Neural progenitor cell (in vitro differentiated cells): ENCODE measurements around the gene PAM. TPM values are rescaled to one million over a fixed set of nuclear protein-coding genes. Genes with fewer than 3 reads are reported as not detected.

Experiments
- DNase-seq: peaks from one replicate; pipeline ENCODE4 v3.0.0-alpha.2; 2016; ENCODE audit warnings: low spot score
- H2AFZ ChIP-seq: fragments of 200-600 bp; sonication (generic); replicated peaks from 2 replicates; pipeline ENCODE4 v1.6.1; 2016; ENCODE audit warnings: antibody characterized with exemption
- H3F3A ChIP-seq: fragments of 200-600 bp; sonication (generic); 2 replicates; pipeline ENCODE4 v1.6.1; 2016; ENCODE audit warnings: antibody characterized with exemption, low read depth
- H3K27ac ChIP-seq: fragments of 200-600 bp; sonication (generic); 2 replicates; pipeline ENCODE4 v1.5.1; 2016; ENCODE audit warnings: mild to moderate bottlenecking
- H3K27me3 ChIP-seq: fragments of 200-600 bp; sonication (generic); 2 replicates; pipeline ENCODE4 v1.6.1; 2016; ENCODE audit warnings: mild to moderate bottlenecking, moderate library complexity
- H3K36me3 ChIP-seq: fragments of 200-600 bp; sonication (generic); 2 replicates; pipeline ENCODE4 v1.5.1; 2016
- H3K4me1 ChIP-seq: fragments of 200-600 bp; sonication (generic); 2 replicates; pipeline ENCODE4 v1.6.1; 2016; ENCODE audit warnings: mixed run types
- H3K4me2 ChIP-seq: fragments of 200-600 bp; sonication (generic); 2 replicates; pipeline ENCODE4 v1.6.1; 2016
- H3K4me3 ChIP-seq: fragments of 200-600 bp; sonication (generic); 2 replicates; pipeline ENCODE4 v1.5.1; 2016
- H3K79me2 ChIP-seq: fragments of 200-600 bp; sonication (generic); 2 replicates; pipeline ENCODE4 v1.6.1; 2016; ENCODE audit warnings: low read depth
- H3K9ac ChIP-seq: fragments of 200-600 bp; sonication (generic); 2 replicates; pipeline ENCODE4 v1.6.1; 2016
- H3K9me3 ChIP-seq: fragments of 200-600 bp; sonication (generic); 2 replicates; pipeline ENCODE4 v1.5.1; 2016; ENCODE audit warnings: low read depth
- H4K20me1 ChIP-seq: fragments of 200-600 bp; sonication (generic); 2 replicates; pipeline ENCODE4 v1.6.1; 2016; ENCODE audit warnings: low read depth
- H3K27ac Mint-ChIP-seq: 3 replicates; pipeline ENCODE4 v1.8.0; 2021; ENCODE audit warnings: mixed read lengths
- H3K27me3 Mint-ChIP-seq: 2 replicates; pipeline ENCODE4 v1.8.0; 2022; ENCODE audit warnings: low read depth, mild to moderate bottlenecking, inconsistent platforms, moderate library complexity, mixed read lengths; ENCODE audit not compliant: insufficient read depth
- H3K36me3 Mint-ChIP-seq: 3 replicates; pipeline ENCODE4 v1.8.0; 2021; ENCODE audit warnings: mixed read lengths
- H3K4me1 Mint-ChIP-seq: 3 replicates; pipeline ENCODE4 v1.8.0; 2021; ENCODE audit warnings: mixed read lengths
- H3K4me3 Mint-ChIP-seq: 3 replicates; pipeline ENCODE4 v1.8.0; 2021; ENCODE audit warnings: mild to moderate bottlenecking, moderate library complexity, mixed read lengths
- H3K9me3 Mint-ChIP-seq: 3 replicates; pipeline ENCODE4 v1.8.0; 2020; ENCODE audit warnings: mixed read lengths
- CTCF ChIP-seq: fragments of 200-600 bp; sonication (generic); IDR thresholded peaks from 2 replicates; pipeline ENCODE4 v1.5.1; 2017; ENCODE audit warnings: antibody characterized with exemption, mild to moderate bottlenecking
- EZH2 ChIP-seq: fragments of 200-600 bp; sonication (generic); IDR thresholded peaks from 2 replicates; pipeline ENCODE4 v1.6.1; 2017; ENCODE audit warnings: antibody characterized with exemption, mild to moderate bottlenecking, moderate library complexity
- EZH2phosphoT487 ChIP-seq: fragments of 200-600 bp; sonication (generic); IDR thresholded peaks from 2 replicates; pipeline ENCODE4 v1.6.1; 2017; ENCODE audit warnings: antibody characterized with exemption
- total RNA-seq: library from RNA; depleted of rRNA; stranded (reverse); fragments of >200 nt; gene quantifications from 2 replicates; pipeline ENCODE4 v1.2.3, GENCODE V29; 2015; ENCODE audit warnings: low replicate concordance

The PAM gene
- total RNA-seq, 1 donor from 2014 or later: 246 TPM

- no peak for TF ChIP-seq EZH2
- TF ChIP-seq EZH2phosphoT487: no peak
- TF ChIP-seq CTCF: no peak
- peaks cover 5% of the 10 kb centered on the region for H3K4me1 Mint-ChIP-seq
- H3K9ac ChIP-seq: no peak overlapping the region
- DNase-seq: no peak
- no peaks in the 10 kb centered on the region for H3K79me2 ChIP-seq
- no peaks in the 10 kb centered on the region for H3K27me3 Mint-ChIP-seq
- peaks cover 3% of the 10 kb centered on the region for H3K9me3 Mint-ChIP-seq
- H3K4me2 ChIP-seq: no peak overlapping the region
- no peaks in the 10 kb centered on the region for H3K9me3 ChIP-seq
- no peaks in the 10 kb centered on the region for H3K4me1 ChIP-seq
- H3K36me3 Mint-ChIP-seq: peaks cover 23% of the 10 kb centered on the region
- H3K36me3 ChIP-seq: peaks cover 12% of the 10 kb centered on the region
- H3F3A ChIP-seq: no peaks in the 10 kb centered on the region
- H4K20me1 ChIP-seq: no peaks in the 10 kb centered on the region
- H3K27ac ChIP-seq: peak overlapping the region; percentile 63
- peak overlapping the region; percentile 64 for H3K27ac Mint-ChIP-seq
- no peaks in the 10 kb centered on the region for H3K27me3 ChIP-seq
- no peak overlapping the region for H3K4me3 Mint-ChIP-seq
- H2AFZ ChIP-seq: no peak overlapping the region
- no peak overlapping the region for H3K4me3 ChIP-seq
Observed at GRCh38 chr5:103006921-103007320, 251.8 kb downstream of the PAM start.

- Histone ChIP-seq H3K9ac (no peak overlapping the region), H3K4me1 (no peaks in the 10 kb centered on the region), H3K27me3 (no peaks in the 10 kb centered on the region), H3K9me3 (no peaks in the 10 kb centered on the region), H3K36me3 (peaks cover 12% of the 10 kb centered on the region), H3K4me3 (no peak overlapping the region), H3K79me2 (no peaks in the 10 kb centered on the region), H3K27ac (no peak overlapping the region), H2AFZ (no peak overlapping the region), H4K20me1 (no peaks in the 10 kb centered on the region), H3K4me2 (no peak overlapping the region), H3F3A (no peaks in the 10 kb centered on the region)
- Mint-ChIP-seq H3K4me1 (peaks cover 5% of the 10 kb centered on the region), H3K9me3 (peaks cover 17% of the 10 kb centered on the region), H3K4me3 (no peak overlapping the region), H3K36me3 (peaks cover 43% of the 10 kb centered on the region), H3K27ac (no peak overlapping the region), H3K27me3 (no peaks in the 10 kb centered on the region)
- TF ChIP-seq CTCF (no peak), EZH2 (no peak), EZH2phosphoT487 (no peak)
- DNase-seq: no peak
Observed at GRCh38 chr5:103010168-103010567, 255.1 kb downstream of the PAM start.

GRCh38 chr5:103013933-103014552 lies 258.9 kb downstream of the PAM start:
- Mint-ChIP-seq H3K4me1 (peaks cover 6% of the 10 kb centered on the region), H3K4me3 (no peak overlapping the region), H3K36me3 (peaks cover 50% of the 10 kb centered on the region), H3K9me3 (peaks cover 17% of the 10 kb centered on the region), H3K27me3 (no peaks in the 10 kb centered on the region), H3K27ac (no peak overlapping the region)
- Histone ChIP-seq H3K79me2 (no peaks in the 10 kb centered on the region), H2AFZ (no peak overlapping the region), H3F3A (no peaks in the 10 kb centered on the region), H3K9me3 (no peaks in the 10 kb centered on the region), H3K4me2 (no peak overlapping the region), H3K4me1 (no peaks in the 10 kb centered on the region), H3K36me3 (peaks cover 10% of the 10 kb centered on the region), H3K4me3 (no peak overlapping the region), H4K20me1 (no peaks in the 10 kb centered on the region), H3K9ac (no peak overlapping the region), H3K27me3 (no peaks in the 10 kb centered on the region), H3K27ac (no peak overlapping the region)
- TF ChIP-seq EZH2: no peak
- no peak for TF ChIP-seq EZH2phosphoT487
- no peak for TF ChIP-seq CTCF
- no peak for DNase-seq
